ENCODE results near the gene NXF3. TPM values are rescaled to one million over a fixed set of nuclear protein-coding genes. Genes with fewer than 3 reads are reported as not detected.

NXF3 gene
- total and polyA plus RNA-seq, 2 experiments from 2014 or later, result not detected

GRCh38 chrX:103120748-103121147, 27.8 kb upstream of the NXF3 start:
- ATAC-seq (no peak), DNase-seq (ENCODE audit: low spot score) (no peak)
- no peaks in the 10 kb centered on the region for H3F3A ChIP-seq (replicated peaks; ENCODE audit: low read depth)
- no peak overlapping the region for H3K4me2 ChIP-seq
- no peak overlapping the region for H3K27ac ChIP-seq (ENCODE audit: low read depth)
- Mint-ChIP-seq H3K36me3 (ENCODE audit: low read depth) (no peaks in the 10 kb centered on the region; the same call in 2 of the 3 replicates), H3K4me1 (peaks cover 7% of the 10 kb centered on the region), H3K27me3 (ENCODE audit: insufficient read depth, low read depth, poor library complexity) (peaks cover 4% of the 10 kb centered on the region), H3K4me3 (no peak overlapping the region), H3K27ac (no peak overlapping the region), H3K9me3 (no peaks in the 10 kb centered on the region)
- TF ChIP-seq ETS1 (IDR thresholded peaks at IDR 0.05) (no peak), JUNB (IDR thresholded peaks at IDR 0.05; ENCODE audit: unreplicated experiment) (no peak), EZH2phosphoT487 (IDR thresholded peaks at IDR 0.05; ENCODE audit: unreplicated experiment) (no peak), POLR2AphosphoS5 (IDR thresholded peaks at IDR 0.05; ENCODE audit: low read depth) (no peak), EZH2 (IDR thresholded peaks at IDR 0.05; ENCODE audit: low read depth, unreplicated experiment) (no peak), STAT1 (IDR thresholded peaks at IDR 0.05; ENCODE audit: unreplicated experiment) (no peak), ZNF114 (CRISPR knock-in tag; IDR thresholded peaks at IDR 0.05) (no peak), ZNF331 (CRISPR knock-in tag; IDR thresholded peaks at IDR 0.05; ENCODE audit: low read depth) (no peak), CTCF (conservative IDR thresholded peaks at IDR 0.05; ENCODE audit: low read depth in 2 of 2) (no peak), CREB1 (CRISPR knock-in tag; IDR thresholded peaks at IDR 0.05; ENCODE audit: low read depth) (no peak), NANOG (IDR thresholded peaks at IDR 0.05; ENCODE audit: borderline replicate concordance) (no peak), REST (IDR thresholded peaks at IDR 0.05; ENCODE audit: unreplicated experiment) (no peak)
- TF ChIP-seq, protein P1, sequence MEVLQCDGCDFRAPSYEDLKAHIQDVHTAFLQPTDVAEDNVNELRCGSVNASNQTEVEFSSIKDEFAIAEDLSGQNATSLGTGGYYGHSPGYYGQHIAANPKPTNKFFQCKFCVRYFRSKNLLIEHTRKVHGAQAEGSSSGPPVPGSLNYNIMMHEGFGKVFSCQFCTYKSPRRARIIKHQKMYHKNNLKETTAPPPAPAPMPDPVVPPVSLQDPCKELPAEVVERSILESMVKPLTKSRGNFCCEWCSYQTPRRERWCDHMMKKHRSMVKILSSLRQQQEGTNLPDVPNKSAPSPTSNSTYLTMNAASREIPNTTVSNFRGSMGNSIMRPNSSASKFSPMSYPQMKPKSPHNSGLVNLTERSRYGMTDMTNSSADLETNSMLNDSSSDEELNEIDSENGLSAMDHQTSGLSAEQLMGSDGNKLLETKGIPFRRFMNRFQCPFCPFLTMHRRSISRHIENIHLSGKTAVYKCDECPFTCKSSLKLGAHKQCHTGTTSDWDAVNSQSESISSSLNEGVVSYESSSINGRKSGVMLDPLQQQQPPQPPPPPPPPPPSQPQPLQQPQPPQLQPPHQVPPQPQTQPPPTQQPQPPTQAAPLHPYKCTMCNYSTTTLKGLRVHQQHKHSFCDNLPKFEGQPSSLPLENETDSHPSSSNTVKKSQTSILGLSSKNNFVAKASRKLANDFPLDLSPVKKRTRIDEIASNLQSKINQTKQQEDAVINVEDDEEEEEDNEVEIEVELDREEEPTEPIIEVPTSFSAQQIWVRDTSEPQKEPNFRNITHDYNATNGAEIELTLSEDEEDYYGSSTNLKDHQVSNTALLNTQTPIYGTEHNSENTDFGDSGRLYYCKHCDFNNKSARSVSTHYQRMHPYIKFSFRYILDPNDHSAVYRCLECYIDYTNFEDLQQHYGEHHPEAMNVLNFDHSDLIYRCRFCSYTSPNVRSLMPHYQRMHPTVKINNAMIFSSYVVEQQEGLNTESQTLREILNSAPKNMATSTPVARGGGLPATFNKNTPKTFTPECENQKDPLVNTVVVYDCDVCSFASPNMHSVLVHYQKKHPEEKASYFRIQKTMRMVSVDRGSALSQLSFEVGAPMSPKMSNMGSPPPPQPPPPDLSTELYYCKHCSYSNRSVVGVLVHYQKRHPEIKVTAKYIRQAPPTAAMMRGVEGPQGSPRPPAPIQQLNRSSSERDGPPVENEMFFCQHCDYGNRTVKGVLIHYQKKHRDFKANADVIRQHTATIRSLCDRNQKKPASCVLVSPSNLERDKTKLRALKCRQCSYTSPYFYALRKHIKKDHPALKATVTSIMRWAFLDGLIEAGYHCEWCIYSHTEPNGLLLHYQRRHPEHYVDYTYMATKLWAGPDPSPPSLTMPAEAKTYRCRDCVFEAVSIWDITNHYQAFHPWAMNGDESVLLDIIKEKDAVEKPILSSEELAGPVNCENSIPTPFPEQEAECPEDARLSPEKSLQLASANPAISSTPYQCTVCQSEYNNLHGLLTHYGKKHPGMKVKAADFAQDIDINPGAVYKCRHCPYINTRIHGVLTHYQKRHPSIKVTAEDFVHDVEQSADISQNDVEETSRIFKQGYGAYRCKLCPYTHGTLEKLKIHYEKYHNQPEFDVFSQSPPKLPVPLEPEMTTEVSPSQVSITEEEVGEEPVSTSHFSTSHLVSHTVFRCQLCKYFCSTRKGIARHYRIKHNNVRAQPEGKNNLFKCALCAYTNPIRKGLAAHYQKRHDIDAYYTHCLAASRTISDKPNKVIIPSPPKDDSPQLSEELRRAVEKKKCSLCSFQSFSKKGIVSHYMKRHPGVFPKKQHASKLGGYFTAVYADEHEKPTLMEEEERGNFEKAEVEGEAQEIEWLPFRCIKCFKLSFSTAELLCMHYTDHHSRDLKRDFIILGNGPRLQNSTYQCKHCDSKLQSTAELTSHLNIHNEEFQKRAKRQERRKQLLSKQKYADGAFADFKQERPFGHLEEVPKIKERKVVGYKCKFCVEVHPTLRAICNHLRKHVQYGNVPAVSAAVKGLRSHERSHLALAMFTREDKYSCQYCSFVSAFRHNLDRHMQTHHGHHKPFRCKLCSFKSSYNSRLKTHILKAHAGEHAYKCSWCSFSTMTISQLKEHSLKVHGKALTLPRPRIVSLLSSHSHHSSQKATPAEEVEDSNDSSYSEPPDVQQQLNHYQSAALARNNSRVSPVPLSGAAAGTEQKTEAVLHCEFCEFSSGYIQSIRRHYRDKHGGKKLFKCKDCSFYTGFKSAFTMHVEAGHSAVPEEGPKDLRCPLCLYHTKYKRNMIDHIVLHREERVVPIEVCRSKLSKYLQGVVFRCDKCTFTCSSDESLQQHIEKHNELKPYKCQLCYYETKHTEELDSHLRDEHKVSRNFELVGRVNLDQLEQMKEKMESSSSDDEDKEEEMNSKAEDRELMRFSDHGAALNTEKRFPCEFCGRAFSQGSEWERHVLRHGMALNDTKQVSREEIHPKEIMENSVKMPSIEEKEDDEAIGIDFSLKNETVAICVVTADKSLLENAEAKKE (CRISPR knock-in tag; IDR thresholded peaks at IDR 0.05), result no peak
- no peaks in the 10 kb centered on the region for H4K20me1 ChIP-seq (replicated peaks; ENCODE audit: insufficient read depth)
- no peak overlapping the region for H3K4me3 ChIP-seq
- H2AFZ ChIP-seq, result no peak overlapping the region
- no peaks in the 10 kb centered on the region for H3K36me3 ChIP-seq (ENCODE audit: insufficient read depth)
- H3K4me1 ChIP-seq (ENCODE audit: insufficient read depth), result no peaks in the 10 kb centered on the region
- no peaks in the 10 kb centered on the region for H3K9me2 ChIP-seq (ENCODE audit: insufficient read depth)
- H3K79me2 ChIP-seq (replicated peaks; ENCODE audit: insufficient read depth), result no peaks in the 10 kb centered on the region
- H3K27me3 ChIP-seq (ENCODE audit: insufficient read depth), result no peaks in the 10 kb centered on the region
